ENCODE data around the gene PAPPA.

PAPPA gene

DNA sequence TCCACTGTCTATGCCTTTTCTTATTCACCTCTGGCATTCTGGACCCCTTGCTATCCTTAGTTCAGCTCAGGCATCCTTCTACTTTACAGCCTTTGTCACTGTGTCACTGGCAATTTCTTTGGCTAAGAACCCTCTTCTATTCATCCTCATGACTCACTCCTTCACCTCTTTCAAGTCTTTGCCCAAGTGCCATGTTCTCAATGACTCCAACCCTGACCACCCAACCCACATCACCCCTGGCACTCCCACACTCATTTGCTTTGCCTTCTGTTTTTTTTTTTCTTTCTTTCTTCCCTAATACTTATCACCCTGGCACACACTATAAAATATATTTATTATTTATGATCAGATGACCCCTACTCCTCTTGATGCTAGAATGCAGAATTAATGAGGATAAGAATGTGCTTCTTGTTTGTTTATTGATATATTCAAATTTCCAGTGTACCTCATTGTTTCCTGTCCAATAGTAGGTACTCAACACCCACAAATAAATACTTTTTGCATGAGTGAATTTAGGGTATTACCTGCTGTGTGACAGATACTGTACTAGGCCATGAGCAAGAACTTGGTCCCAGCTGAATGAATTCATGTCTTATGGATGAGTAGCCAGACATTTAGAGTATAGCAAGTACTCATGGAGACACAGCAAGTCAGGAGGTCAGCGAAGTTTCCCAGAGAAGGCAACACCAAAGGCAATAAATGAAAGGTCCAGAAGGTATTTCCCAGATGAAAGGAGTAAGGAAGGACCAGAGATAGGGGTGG lies 236.1 kb downstream of the PAPPA start:
- no peak for DNase-seq

GRCh38 chr9:116390303-116391228 lies 237.0 kb downstream of the PAPPA start:
- DNase-seq, result no peak

GRCh38 chr9:116391306-116391900 lies 237.8 kb downstream of the PAPPA start:
- no peak for DNase-seq

- DNase-seq, result no peak
Measured at GRCh38 chr9:116393198-116393597, 239.6 kb downstream of the PAPPA start.

DNA sequence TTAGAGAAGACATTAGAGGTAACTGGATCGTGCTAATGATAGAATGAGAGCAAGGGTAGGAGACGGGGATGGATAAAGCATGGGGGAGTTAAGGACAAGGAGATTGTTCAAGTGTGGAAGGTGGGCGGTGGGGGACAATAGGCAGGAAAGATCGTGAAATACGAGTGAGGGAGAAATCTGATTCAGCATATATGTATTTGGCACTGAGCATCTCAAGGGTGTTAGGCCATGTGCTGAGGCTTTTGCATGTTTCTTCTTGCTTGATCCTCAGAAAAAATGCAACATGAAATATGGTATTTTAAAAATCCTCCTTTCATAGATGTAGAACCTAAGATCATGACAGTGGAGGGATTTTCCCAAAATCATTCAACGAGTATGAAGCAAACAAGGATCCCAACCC lies 240.5 kb downstream of the PAPPA start:
- DNase-seq, result no peak

DNA sequence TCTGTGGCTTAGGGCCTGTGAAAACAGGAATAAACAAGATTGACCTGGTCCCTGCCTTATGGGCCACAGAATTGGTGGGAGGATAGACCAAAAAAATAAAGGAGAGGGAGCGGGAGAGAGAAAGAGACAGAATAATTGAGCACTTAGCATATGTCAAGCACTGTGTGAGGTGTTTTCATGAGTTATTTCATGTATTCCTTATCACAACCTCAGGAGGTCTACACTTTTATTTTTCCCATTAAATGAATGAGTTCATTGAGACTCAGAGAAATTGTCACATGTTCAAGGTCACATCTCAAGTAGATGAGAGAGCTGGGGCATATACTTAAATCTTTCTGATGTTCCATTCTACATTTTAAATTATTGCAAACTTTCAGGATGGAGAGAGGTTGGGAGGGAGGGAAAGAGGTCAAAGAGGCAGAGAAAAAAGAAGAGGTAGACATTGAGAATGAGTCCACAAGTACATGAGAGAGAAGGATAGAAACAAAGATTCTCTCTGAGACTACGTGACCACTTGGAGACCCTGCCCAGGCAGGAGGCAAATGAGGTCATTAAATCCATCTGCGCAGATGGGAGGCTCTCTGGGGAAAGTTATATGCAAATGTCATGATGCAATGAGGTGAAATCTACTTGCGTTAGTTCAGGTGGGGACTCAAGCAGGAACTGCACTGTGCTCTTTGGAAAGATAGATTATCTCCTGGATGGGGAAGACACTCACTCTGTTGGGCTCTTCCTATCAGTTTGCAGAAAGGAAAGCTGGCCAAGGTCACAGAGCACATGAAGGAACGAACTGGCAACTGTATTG lies 241.5 kb downstream of the PAPPA start:
- DNase-seq, result no peak

- DNase-seq, result no peak
Measured at GRCh38 chr9:116395699-116396037, 242.1 kb downstream of the PAPPA start.

DNA sequence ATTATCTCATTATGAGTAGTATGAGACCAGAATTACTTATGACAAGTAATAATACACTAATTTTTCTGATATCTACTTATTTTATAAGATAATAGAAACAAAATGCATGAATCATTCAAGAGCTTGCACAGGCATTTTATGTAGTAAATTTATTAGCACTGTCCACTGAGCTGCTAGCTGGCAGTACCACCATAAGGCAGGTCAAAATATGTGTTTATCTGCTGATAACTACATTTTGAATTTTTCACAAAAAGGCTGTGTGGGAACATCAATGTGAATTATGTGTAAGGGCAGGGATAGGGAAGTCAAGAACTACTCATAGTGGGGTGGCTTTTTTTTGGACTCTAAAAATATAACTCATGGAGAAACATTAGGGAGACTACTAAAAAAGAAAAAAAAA lies 249.6 kb downstream of the PAPPA start:
- no peak for DNase-seq

DNA sequence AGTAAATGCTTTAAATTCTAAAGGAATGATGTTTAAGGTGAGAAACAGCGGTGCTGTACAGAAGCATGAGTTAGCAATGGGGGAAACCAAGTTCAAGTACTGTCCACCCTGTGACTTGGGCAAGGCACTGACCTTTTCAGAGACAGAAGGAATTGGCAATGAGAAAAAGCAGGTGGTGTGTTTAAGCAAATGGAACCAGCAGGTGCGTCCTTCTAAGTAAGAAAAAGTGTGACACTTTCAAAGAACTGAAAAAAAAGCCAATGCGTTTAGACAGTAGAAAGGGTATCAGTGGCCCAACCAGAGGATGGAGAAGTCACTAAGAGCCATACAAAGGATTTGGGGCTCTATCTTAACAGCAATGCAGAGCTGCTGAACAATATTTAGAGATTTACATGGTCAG lies 250.6 kb downstream of the PAPPA start:
- no peak for DNase-seq

DNA sequence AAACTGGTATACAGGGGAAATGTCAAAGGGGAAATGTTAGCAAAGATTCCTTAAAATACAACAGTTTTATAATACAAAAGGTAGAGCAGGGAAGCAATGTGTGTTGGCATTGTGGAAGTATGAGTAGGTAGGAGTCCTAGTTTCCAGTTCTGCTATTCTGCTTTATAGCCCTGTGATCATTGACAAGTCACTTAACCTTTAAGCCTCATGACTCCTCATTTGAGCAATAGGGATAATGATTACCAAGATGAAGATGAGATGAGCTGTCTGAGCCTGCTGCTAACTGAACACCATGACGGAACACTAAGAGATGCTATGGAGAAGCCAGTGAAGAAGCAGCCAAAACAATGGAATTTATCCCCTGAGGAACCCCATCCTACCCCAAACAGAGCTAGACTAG lies 251.7 kb downstream of the PAPPA start:
- DNase-seq, result no peak

GRCh38 chr9:116406469-116406868 lies 252.9 kb downstream of the PAPPA start:
- DNase-seq, result no peak

- no peak for DNase-seq
Measured at GRCh38 chr9:116409129-116409528, 255.5 kb downstream of the PAPPA start.

DNA sequence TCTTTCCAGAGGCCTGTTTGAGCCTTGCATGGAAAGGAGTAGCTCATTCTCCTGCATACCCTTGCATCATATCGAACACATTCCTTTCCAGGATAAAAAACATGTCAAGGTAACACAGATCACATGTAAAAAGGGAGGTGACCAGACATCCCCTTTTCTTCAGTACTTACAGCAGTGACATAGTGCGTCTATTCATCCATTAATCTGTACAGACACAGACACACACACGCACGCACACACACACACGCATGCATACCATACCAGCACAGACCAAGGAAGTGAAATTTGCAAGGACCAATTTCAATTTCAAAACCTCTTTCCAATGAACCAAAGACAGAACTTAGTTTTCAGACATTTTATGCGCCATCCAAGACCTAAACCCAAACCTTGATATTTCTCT lies 256.0 kb downstream of the PAPPA start:
- no peak for DNase-seq

GRCh38 chr9:116411506-116411905 lies 257.9 kb downstream of the PAPPA start:
- no peak for DNase-seq

GRCh38 chr9:116414374-116414773 lies 260.8 kb downstream of the PAPPA start:
- no peak for DNase-seq

GRCh38 chr9:116416421-116416820 lies 262.8 kb downstream of the PAPPA start:
- no peak for DNase-seq

DNA sequence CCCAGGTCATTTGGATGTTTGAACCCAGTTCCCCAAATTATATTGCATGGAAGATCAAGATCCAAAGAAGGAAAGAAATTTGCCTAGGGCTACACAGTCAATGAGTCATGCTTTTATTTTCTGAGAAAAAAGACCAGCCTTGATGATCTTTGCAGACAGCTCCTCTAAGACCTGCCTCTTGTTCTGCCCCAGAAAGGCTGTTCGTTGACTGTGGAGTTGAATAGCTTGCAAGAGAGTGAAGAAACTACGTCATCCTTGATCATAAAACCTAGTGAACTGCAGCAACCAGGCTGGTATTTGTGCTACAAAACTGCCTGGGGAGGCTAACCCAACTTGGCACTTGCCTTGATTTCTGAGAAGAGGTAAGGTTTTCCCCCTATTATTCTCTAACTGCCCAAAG lies 263.9 kb downstream of the PAPPA start:
- no peak for DNase-seq

DNA sequence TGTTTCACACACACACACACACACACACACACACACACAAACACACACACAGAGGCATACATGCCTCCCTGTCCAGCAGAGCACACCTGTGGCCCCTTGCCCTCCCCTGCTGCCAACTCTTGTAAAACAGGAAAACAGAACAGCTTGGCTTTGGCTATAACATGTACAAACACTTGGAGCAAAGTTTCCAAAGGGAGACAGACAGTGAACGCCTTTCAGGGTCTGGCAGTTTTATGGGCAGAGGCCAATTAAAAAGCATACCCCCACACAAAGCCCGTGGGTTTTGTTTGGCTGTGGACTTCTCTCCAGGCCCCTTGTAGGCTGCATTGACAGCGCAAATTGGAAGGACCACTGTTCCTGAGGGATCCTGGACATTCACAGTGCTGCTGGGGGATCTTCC lies 265.6 kb downstream of the PAPPA start:
- DNase-seq, result no peak

- no peak for DNase-seq
Measured at GRCh38 chr9:116420993-116421538, 267.5 kb downstream of the PAPPA start.

- no peak for DNase-seq
Measured at GRCh38 chr9:116422119-116422979, 268.8 kb downstream of the PAPPA start.

- DNase-seq, result no peak
Measured at GRCh38 chr9:116423149-116423548, 269.6 kb downstream of the PAPPA start.

DNA sequence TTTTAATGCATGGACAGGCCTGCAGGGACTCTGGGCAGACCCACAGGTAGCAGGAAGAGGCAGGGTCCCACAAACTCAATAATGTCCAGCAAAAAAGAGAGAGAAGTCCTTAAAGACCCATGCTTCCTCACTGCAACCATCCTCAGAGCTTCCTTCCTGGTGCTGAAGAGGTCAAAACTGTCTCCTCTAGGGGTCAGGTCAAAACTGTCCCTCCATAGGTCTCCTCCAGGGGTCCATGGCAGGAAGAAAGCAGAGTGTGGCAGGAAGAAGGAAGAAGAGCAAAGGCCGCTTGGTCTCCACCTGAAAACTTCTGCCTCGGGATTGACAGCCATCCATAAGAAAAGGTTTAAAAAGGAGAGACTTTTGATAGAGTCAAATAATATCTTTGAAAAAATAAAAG lies 271.7 kb downstream of the PAPPA start:
- DNase-seq, result no peak

Data from COR-L47 (cell line).